Fibroblast of the aortic adventitia (primary cell): ENCODE results near the gene TNKS1BP1. TPM values are rescaled to one million over a fixed set of nuclear protein-coding genes. Genes with fewer than 3 reads are reported as not detected.
"Not testable (repeated sequence)": the region's sequence is repeated elsewhere in the genome, so short reads cannot be mapped to it uniquely, and the experiment has no call there.

Experiments
- DNase-seq: peaks from one replicate; pipeline ENCODE4 v3.0.0-alpha.2; 2010; ENCODE audit warnings: low read depth
- H3K4me3 ChIP-seq: 2 replicates; pipeline ENCODE4 v1.5.1; 2011; ENCODE audit warnings: low read depth, mild to moderate bottlenecking, control low read depth, low read length, moderate library complexity
- CTCF ChIP-seq: IDR thresholded peaks from 2 replicates; pipeline ENCODE4 v1.5.1; 2011; ENCODE audit warnings: mild to moderate bottlenecking, low read length, control low read depth, inconsistent platforms; ENCODE audit not compliant: insufficient read depth
- total RNA-seq: library from RNA; depleted of rRNA; stranded (reverse); fragments of >200 nt; gene quantifications from 2 replicates; pipeline ENCODE4 v1.2.3, GENCODE V29; 2012; ENCODE audit warnings: low replicate concordance

The TNKS1BP1 gene
- total RNA-seq, 1 donor = 70.0 TPM

GRCh38 chr11:57299150-57299737, 25.5 kb downstream of the TNKS1BP1 start:
- no peak for TF ChIP-seq CTCF
- DNase-seq = no peak
- H3K4me3 ChIP-seq = no peak overlapping the region

GRCh38 chr11:57297221-57297620, 27.5 kb downstream of the TNKS1BP1 start:
- H3K4me3 ChIP-seq = no peak overlapping the region
- no peak for DNase-seq
- TF ChIP-seq CTCF = no peak

- DNase-seq, H3K4me3 ChIP-seq: not testable (repeated sequence)
Observed at GRCh38 chr11:57296205-57296604, 28.5 kb downstream of the TNKS1BP1 start.

GRCh38 chr11:57294225-57295131, 30.3 kb downstream of the TNKS1BP1 start:
- peak; percentile 72 for DNase-seq
- no peak for TF ChIP-seq CTCF
- H3K4me3 ChIP-seq = no peak overlapping the region

- H3K4me3 ChIP-seq = no peak overlapping the region
- TF ChIP-seq CTCF = no peak
- peak; percentile 69 for DNase-seq
Observed at GRCh38 chr11:57290288-57290687, 34.5 kb downstream of the TNKS1BP1 start.

GRCh38 chr11:57288771-57289579, 35.8 kb downstream of the TNKS1BP1 start:
- H3K4me3 ChIP-seq = no peak overlapping the region
- no peak for TF ChIP-seq CTCF
- DNase-seq = peak; percentile 84

- no peak for DNase-seq
- H3K4me3 ChIP-seq = no peak overlapping the region
- no peak for TF ChIP-seq CTCF
Observed at GRCh38 chr11:57287884-57288283, 36.9 kb downstream of the TNKS1BP1 start.
